HG03060 (cell line): ENCODE results near the gene MARCKSL1.
"Not testable (repeated sequence)": the region's sequence is repeated elsewhere in the genome, so short reads cannot be mapped to it uniquely, and the experiment has no call there.

Experiments used
- ATAC-seq: cut with Tn5 transposase; IDR thresholded peaks from one replicate; pipeline ENCODE4 v1.9.1; 2021; ENCODE audit warnings: low read depth, moderate number of reproducible peaks; ENCODE audit not compliant: unreplicated experiment

MARCKSL1 gene, protein sequence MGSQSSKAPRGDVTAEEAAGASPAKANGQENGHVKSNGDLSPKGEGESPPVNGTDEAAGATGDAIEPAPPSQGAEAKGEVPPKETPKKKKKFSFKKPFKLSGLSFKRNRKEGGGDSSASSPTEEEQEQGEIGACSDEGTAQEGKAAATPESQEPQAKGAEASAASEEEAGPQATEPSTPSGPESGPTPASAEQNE

DNA sequence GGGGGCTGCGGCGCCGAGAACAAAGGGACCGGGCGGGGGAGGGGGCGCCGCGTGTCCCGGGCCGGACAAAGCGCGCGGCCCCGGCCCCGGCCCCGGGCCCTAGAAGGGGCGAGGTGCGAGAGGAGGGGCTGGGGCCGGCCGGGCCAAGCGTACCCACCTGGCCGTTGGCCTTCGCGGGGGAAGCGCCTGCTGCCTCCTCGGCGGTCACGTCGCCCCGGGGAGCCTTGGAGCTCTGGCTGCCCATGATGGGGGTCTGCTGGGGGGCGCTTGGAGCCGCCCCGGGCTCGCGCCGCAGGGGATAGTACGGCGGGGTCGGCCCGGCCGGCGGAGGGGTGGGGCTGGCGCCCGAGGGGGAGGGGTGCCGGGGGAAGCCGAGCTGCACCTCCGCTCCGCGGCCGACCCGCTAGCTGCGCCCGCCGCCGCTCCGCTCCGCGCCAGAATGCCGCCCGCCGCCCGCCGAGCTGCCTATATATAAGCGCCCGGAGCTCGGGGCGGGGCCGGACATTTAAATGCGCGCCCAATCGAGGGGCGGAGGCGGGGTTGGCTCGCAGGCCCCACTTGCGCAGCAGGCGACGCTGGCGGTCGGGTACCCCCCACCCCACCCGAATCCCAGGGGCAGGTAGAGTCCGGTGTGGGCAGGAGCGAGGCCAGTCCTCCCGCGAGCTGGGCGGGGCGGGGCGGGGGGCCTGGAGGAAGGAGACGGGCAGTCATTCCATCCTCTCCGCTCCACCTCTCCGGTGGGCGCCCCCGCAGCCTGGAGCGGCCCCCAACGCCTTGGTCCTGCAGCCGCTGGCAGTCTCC, at the start of gene MARCKSL1:
MARCKSL1 (minus strand) TSS at position 444 of the 801 bp plus-strand sequence; CDS start at position 244, 200 bp downstream.
- no peak for ATAC-seq

DNA sequence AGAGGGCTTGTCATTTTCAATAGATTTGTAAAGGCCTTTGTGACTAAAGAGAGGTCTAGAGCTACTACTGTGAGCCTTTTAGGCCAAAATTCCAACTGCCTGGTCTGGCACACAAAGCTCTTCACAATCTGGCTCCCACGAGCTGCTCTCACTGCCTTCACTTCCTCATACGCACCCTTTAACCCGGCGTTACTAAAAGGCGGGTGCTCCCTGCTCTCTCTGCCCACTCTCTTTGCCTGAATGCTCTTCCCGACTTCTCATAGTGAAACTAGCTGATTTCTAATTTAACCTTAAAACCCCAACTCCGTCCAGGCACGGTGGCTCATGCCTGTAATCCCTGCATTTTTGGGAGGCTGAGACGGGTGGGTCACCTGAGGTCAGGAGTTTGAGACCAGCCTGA, 44.0 kb upstream of the MARCKSL1 start:
- no peak for ATAC-seq

- ATAC-seq: no peak
These were observed 41.6 kb upstream of the MARCKSL1 start for GRCh38 chr1:32377541-32378220.

DNA sequence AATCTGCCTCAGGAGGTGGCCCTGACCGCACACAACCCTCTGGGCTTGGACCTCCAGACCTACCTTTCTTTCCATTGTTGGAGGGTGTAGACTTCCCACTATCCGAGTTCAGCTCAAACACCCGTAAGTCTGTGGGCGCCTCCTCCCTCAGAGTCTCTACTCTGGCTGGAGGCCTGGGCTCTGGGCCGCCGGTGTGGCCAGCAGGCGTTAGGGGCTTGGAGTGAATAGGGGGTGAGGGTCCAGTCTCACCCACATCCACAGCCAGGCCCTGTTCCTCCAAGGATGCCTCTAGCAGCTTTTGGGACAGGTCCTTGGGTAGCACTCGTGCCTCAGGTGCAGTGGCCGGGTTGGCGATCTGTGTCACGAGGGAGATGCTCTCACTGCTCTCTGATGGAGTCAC, 40.2 kb upstream of the MARCKSL1 start:
- no peak for ATAC-seq

DNA sequence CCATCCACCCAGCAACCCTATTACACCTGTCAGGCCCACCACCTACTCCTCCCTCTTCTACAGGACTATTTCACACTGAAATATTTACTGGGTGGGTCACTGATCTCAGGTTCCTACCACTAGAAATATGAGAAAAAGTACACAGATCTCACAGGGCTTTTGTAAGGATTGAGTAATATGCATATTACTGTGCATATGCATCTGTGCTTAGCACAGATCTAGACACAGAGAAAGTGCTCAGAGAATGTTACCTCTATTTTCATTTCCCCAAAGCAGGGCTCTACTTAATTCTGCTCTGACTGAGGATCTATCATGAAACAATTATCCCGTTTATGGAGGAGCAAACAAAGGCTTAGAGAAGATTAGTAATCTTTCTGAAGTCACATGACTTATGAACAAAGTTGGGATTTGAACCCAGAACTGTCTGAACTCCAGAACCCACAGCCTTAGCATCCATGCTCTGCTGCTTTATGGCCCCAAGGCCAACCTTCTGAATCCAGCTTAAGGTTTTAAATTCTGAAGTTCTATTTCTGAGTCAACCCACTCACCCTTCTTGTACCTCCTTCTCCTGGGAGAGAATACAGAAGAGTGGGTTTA, 38.1 kb upstream of the MARCKSL1 start:
- ATAC-seq: no peak

DNA sequence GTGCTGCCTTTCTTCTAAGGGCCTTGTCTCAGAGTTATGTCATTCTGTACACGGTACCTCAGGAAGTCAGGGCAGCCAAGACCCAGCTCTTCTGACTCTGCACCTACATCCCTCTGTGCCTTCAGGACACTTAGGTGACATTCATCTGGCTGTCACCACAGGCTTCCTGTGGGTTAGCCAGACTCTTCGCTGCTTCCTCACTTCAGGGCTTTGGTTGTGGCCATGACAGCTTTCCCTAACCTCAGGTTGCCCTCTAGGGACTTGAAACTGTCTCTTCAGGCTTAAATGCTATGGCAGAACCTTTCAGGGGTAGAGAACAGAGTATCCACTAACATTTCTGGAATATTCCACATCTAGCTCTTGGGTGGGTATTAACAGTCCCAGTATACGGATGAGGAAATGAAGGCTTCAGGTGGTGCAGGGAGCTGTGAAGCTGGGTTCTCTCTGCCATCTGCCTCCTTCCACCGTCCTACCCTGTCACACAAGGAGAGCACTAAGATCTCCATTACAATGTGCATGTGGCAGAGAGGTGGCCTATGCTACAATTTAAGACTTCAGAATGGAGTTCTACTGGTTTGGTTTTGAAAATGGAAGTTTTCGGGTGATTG, 36.2 kb upstream of the MARCKSL1 start:
- no peak for ATAC-seq

DNA sequence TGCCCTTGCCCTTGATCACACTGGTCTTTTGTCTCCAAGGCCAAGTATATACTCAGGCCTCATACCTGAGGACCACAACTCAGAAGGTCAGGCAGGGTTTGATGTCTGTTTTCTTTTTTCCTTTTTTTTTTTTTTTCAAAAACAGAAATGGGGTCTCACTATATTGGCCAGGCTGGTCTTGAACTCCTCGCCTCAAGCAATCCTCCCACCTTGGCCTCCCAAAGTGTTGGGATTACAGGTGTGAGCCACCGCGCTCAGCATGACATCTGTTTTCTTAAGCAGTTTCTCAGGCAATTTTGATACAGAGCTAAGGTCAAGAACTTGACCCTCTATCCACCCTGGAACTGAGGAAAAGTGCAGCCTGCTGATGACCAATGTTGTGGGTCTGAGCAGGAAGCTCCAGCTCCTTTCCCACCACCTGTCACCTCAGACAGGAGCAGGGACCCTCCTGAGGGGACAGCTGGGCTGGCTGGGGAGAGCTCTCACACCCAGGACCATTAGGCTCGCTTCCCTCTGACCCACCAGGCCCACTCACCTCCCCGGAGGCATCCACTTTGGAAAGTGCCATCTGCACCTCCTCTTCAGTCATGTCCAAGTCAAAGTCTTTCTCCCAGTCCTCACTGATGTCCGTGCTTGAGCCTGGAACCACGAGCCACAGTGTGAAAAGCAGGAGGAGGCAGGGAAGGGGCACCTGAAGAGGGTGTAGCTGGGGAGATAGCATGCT, 32.0 kb upstream of the MARCKSL1 start:
- ATAC-seq: no peak

- no peak for ATAC-seq
These were observed 29.4 kb upstream of the MARCKSL1 start for GRCh38 chr1:32365445-32365844.

- ATAC-seq: no peak
These were observed 28.8 kb upstream of the MARCKSL1 start for GRCh38 chr1:32364836-32365235.

DNA sequence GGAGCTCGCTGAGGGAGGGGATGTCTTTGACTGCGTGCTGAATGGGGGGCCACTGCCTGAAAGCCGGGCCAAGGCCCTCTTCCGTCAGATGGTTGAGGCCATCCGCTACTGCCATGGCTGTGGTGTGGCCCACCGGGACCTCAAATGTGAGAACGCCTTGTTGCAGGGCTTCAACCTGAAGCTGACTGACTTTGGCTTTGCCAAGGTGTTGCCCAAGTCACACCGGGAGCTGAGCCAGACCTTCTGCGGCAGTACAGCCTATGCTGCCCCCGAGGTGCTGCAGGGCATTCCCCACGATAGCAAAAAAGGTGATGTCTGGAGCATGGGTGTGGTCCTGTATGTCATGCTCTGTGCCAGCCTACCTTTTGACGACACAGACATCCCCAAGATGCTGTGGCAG, 27.7 kb upstream of the MARCKSL1 start:
- ATAC-seq: no peak

DNA sequence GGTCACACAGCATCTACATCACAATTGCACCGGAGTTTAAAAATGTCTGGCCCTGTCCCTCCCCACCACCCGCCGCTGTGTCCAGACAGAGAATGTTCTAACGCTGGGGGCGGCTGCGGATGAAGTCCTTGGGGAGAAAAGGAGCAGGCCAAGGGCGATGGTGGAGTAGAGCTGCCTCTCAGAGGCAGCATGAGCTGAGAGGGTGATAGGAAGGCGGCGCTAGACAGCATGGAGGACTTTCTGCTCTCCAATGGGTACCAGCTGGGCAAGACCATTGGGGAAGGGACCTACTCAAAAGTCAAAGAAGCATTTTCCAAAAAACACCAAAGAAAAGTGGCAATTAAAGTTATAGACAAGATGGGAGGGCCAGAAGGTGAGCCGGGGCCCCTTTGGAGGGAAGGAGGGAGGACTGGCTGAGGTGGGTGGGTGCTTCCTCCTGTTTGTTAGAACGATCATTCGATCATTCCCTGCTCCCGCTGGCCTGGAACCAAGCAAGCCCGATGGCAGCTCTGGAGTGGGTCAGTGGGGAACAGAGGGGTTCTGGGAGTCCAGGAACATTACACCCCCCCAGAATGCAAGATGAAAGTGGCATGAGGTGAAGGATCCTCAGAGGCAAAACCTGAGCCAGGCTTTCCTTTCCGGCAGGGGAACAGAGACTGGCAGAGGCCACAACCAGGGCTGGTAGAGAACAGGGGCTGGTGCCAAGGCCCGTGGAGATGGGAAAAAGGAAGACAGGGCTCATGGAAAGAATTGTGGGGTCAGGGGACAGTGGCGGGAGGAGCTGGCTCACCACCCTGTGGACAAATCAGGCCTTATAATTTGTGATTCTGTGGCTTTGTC, 26.7 kb upstream of the MARCKSL1 start, which contains the start of the genes FAM229A and TSSK3:
FAM229A (minus strand) TSS at position 12 of the 840 bp plus-strand sequence. CDS start 394 bp downstream, outside the sequence.
TSSK3 (plus strand) TSS at position 66 of the 840 bp plus-strand sequence; CDS start at position 229, 163 bp downstream.
- ATAC-seq: no peak

DNA sequence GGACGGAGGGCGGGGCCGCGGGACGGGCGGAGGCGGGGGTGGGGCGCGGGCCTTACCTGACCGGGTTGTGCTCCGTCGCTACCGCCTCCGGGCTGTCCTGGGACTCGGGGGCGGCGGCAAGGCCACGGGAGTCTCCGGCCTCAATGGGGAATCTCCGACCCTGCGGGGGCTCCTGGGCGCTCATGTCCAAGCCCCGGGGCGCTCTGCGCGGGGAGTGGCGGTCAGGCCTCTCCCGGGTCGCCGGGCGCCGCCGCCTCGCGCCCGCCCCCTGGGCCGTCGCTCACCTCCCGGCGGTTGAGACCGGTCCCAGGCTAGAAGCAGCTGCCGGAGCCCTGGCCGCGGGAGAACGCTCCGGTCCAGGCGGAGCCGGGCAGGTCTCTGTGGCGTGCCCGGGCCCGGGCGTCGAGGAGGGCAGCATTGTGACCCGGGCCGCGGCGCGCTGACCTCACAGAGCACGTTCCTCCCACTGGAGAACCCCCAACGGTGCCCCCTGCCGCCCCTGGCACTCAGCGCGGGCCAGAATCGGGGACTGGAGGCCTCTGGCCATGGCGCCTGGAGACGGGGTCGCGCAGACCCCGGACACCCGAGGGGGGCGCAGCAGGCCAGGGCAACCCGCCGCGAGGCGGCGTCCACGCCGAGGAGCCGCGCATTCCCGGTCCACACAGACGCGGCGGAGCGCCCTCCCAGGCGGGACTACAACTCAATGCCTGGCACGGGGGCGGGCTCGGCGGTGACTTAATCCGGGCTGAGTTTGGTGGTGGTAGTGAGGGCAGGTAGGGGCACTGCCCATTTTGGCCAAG, 25.8 kb upstream of the MARCKSL1 start:
- no peak for ATAC-seq

GRCh38 chr1:32361308-32361673, 25.3 kb upstream of the MARCKSL1 start:
- no peak for ATAC-seq

- ATAC-seq: no peak
These were observed 22.4 kb upstream of the MARCKSL1 start for GRCh38 chr1:32358435-32358834.

DNA sequence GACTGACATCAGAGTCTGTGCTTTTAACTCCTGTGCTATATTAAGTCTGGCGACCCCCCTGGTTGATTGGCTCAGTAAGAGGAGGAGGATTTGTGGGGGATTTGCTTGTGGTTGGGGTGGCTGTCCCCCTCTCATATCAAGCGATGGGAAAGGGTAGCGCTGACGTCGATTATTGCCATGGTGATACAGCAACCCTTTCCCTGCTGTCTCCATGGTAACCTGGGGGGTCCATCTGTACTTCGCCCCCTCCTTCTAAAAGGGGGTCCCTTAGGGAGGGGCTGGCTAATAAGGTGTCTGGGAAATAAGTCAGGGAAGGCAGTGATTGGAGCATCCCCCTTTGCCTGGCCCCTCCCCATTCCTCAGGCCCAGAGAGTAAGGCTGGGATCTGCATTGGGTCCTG, 21.6 kb upstream of the MARCKSL1 start:
- no peak for ATAC-seq

DNA sequence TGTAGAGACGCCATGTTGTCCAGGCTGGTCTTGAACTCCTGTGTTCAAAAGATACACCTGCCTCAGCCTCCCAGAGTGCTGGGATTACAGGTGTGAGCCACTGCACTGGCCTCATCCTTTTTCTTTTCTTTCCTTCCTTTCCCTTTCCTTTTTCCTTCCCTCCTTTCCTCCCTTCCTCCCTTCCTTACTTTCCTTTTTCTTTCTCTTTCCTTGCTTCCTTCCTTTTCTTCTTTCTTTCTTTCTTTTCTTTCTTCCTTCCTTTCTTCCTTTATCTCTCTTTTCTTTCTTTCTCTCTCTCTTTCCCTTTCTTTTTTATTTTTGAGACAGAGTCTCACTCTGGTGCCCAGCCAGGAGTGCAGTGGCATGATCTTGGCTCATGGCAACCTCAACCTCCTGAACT, 20.4 kb upstream of the MARCKSL1 start:
- ATAC-seq: no peak

- ATAC-seq: not testable (repeated sequence)
These were observed 19.7 kb upstream of the MARCKSL1 start for GRCh38 chr1:32355778-32356177.

DNA sequence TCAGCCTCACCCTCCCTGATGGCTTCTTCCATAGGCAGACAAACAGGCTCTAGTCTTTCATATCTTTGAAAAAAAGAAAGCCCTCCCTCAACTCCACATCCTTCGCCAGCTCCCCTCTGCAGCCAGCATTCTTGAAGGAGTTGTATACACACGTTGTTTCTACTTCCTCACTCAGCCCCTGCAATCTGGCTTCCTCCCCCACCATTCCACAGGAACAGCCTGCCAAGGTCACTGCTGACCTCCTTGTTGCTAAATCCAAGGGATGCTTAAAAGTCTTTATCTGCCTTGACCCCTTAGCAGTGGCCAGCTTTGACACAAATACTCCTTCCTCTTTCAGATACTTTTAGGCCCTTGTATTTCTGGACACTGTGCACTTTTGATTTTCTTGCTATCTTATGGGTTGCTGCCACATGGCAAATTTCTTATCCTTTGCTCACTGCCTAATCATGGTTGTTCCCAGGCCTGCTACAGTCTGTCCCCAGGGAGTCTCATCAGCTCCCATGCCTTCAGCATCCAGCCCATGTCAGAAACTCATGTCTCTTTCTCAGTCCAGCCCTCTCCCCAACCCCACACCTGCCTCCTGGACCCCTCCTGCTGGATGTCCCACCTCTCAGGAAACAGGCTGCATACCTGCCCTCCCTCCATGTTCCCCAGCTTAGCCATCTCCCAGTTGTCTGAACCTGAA, 18.0 kb upstream of the MARCKSL1 start:
- no peak for ATAC-seq
